ENCODE data around the gene R3HCC1L. TPM values are rescaled to one million over a fixed set of nuclear protein-coding genes. Genes with fewer than 3 reads are reported as not detected.

R3HCC1L gene
- polyA plus RNA-seq, 1 donor from 2014 or later: 12.8 TPM

- TF ChIP-seq EZH2 (IDR thresholded peaks at IDR 0.05; ENCODE audit: borderline replicate concordance, insufficient read depth, low read length, poor library complexity, severe bottlenecking): no peak
Measured at GRCh38 chr10:98263088-98263487, 128.6 kb downstream of the R3HCC1L start (continued).

GRCh38 chr10:98264378-98265065, 130.1 kb downstream of the R3HCC1L start:
- no peak overlapping the region for H2AFZ ChIP-seq (ENCODE audit: low read depth, low read length)
- H4K20me1 ChIP-seq (ENCODE audit: insufficient read depth): no peaks in the 10 kb centered on the region
- H3K27ac ChIP-seq (ENCODE audit: low read length): no peak overlapping the region
- no peak for TF ChIP-seq EP300 (conservative IDR thresholded peaks at IDR 0.05; ENCODE audit: poor library complexity, severe bottlenecking)
- TF ChIP-seq POLR2AphosphoS5 (IDR thresholded peaks at IDR 0.05): no peak
- TF ChIP-seq RAD21 (conservative IDR thresholded peaks at IDR 0.05): no peak
- no peak for TF ChIP-seq SMC3 (conservative IDR thresholded peaks at IDR 0.05; ENCODE audit: poor library complexity)
- TF ChIP-seq CTCF (IDR thresholded peaks at IDR 0.05; ENCODE audit: poor library complexity, severe bottlenecking): no peak
- no peak for TF ChIP-seq MXI1 (conservative IDR thresholded peaks at IDR 0.05; ENCODE audit: poor library complexity, severe bottlenecking)
- no peak for TF ChIP-seq EZH2 (IDR thresholded peaks at IDR 0.05; ENCODE audit: borderline replicate concordance, insufficient read depth, low read length, poor library complexity, severe bottlenecking)
- no peak for TF ChIP-seq REST (IDR thresholded peaks at IDR 0.05; ENCODE audit: borderline replicate concordance)
- no peak for TF ChIP-seq TAF1 (IDR thresholded peaks at IDR 0.05; ENCODE audit: low read depth)
- H3K36me3 ChIP-seq (ENCODE audit: insufficient read depth, low read length): no peaks in the 10 kb centered on the region
- H3K27me3 ChIP-seq (ENCODE audit: insufficient read depth, low read depth, low read length): no peaks in the 10 kb centered on the region
- H3K9ac ChIP-seq (ENCODE audit: low read length): no peak overlapping the region
- H3K79me2 ChIP-seq (replicated peaks; ENCODE audit: insufficient read depth, low read length): no peaks in the 10 kb centered on the region
- H3K4me2 ChIP-seq (ENCODE audit: low read length): no peak overlapping the region
- no peaks in the 10 kb centered on the region for H3F3A ChIP-seq (ENCODE audit: insufficient read depth, low read length, poor library complexity, severe bottlenecking)
- H3K9me3 ChIP-seq (ENCODE audit: low read length): no peaks in the 10 kb centered on the region
- no peaks in the 10 kb centered on the region for H3K9me2 ChIP-seq (ENCODE audit: insufficient read depth, low read length)
- no peak overlapping the region for H3K4me3 ChIP-seq (ENCODE audit: low read length)

Data from neural cell (in vitro differentiated cells).